Upper lobe of right lung (tissue), 1 donor: Measurements from ENCODE around the gene RNF207. TPM values are rescaled to one million over a fixed set of nuclear protein-coding genes. Genes with fewer than 3 reads are reported as not detected.

ENCODE experiments used
- ATAC-seq: fragments of 200-7000 bp; cut with Tn5 transposase; one replicate; pipeline ENCODE4 v1.9.1; 2020; ENCODE audit warnings: mild to moderate bottlenecking, moderate library complexity
- DNase-seq: peaks from one replicate; pipeline ENCODE4 v3.0.0-alpha.2; 2020
- H3K27ac ChIP-seq: fragments of 200-600 bp; one replicate; pipeline ENCODE4 v1.8.0; 2022
- H3K27me3 ChIP-seq: fragments of 200-600 bp; one replicate; pipeline ENCODE4 v1.8.0; 2022; ENCODE audit warnings: mild to moderate bottlenecking
- H3K36me3 ChIP-seq: fragments of 200-600 bp; one replicate; pipeline ENCODE4 v1.8.0; 2022
- H3K4me1 ChIP-seq: fragments of 200-600 bp; one replicate; pipeline ENCODE4 v1.8.0; 2022
- H3K4me3 ChIP-seq: fragments of 200-600 bp; one replicate; pipeline ENCODE4 v1.8.0; 2022; ENCODE audit warnings: mild to moderate bottlenecking
- H3K9me3 ChIP-seq: fragments of 200-600 bp; one replicate; pipeline ENCODE4 v1.8.0; 2022
- intact Hi-C: fragments of 100-400 bp; cut with DNase I; formaldehyde crosslinking; loops from one replicate; pipeline ENCODE4 v1.11.0; 2022
- total RNA-seq: library from RNA; stranded (reverse); fragmentation: NEBNext Ultra II Directional; extraction: Animal tissue kit (Norgen Biotek cat#: 25700); gene quantifications from one replicate; pipeline ENCODE4 v1.2.1, GENCODE V29; 2021
- TF ChIP-seq, protein P1 (sequence below): fragments of 200-600 bp; IDR thresholded peaks from one replicate; pipeline ENCODE4 v1.8.0; 2022; ENCODE audit warnings: antibody characterized with exemption
- donor health status: DM: no; HTN: yes; CAD: no; lungs with severe emphysema.

Gene RNF207
- total RNA-seq, 1 donor from 2014 or later, result 12.7 TPM

- TF ChIP-seq, protein P1, sequence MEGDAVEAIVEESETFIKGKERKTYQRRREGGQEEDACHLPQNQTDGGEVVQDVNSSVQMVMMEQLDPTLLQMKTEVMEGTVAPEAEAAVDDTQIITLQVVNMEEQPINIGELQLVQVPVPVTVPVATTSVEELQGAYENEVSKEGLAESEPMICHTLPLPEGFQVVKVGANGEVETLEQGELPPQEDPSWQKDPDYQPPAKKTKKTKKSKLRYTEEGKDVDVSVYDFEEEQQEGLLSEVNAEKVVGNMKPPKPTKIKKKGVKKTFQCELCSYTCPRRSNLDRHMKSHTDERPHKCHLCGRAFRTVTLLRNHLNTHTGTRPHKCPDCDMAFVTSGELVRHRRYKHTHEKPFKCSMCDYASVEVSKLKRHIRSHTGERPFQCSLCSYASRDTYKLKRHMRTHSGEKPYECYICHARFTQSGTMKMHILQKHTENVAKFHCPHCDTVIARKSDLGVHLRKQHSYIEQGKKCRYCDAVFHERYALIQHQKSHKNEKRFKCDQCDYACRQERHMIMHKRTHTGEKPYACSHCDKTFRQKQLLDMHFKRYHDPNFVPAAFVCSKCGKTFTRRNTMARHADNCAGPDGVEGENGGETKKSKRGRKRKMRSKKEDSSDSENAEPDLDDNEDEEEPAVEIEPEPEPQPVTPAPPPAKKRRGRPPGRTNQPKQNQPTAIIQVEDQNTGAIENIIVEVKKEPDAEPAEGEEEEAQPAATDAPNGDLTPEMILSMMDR, result no peak
- peaks cover 50% of the 10 kb centered on the region for H3K27me3 ChIP-seq
- no peak overlapping the region for H3K27ac ChIP-seq
- peaks cover 16% of the 10 kb centered on the region for H3K36me3 ChIP-seq
- intact Hi-C loops, result no loop called here
- H3K4me3 ChIP-seq, result no peak overlapping the region
- no peaks in the 10 kb centered on the region for H3K9me3 ChIP-seq
- DNase-seq (no peak), ATAC-seq (no peak)
- H3K4me1 ChIP-seq, result peaks cover 16% of the 10 kb centered on the region
These were observed 25.1 kb upstream of the RNF207 start for GRCh38 chr1:6180707-6181311.

- DNase-seq, result no peak
- Histone ChIP-seq H3K4me3 (no peak overlapping the region), H3K36me3 (peaks cover 19% of the 10 kb centered on the region), H3K27ac (no peak overlapping the region), H3K4me1 (peaks cover 16% of the 10 kb centered on the region), H3K27me3 (peaks cover 46% of the 10 kb centered on the region), H3K9me3 (no peaks in the 10 kb centered on the region)
- intact Hi-C loops, result no loop called here
- TF ChIP-seq, protein P1, result no peak
- no peak for ATAC-seq
These were observed 24.6 kb upstream of the RNF207 start for GRCh38 chr1:6181347-6181770.

- Histone ChIP-seq H3K9me3 (no peaks in the 10 kb centered on the region), H3K4me3 (no peak overlapping the region), H3K4me1 (peaks cover 16% of the 10 kb centered on the region), H3K27ac (no peak overlapping the region), H3K36me3 (peaks cover 39% of the 10 kb centered on the region), H3K27me3 (peaks cover 25% of the 10 kb centered on the region)
- intact Hi-C loops, result no loop called here
- TF ChIP-seq, protein P1, result no peak
- ATAC-seq, result no peak
- no peak for DNase-seq
These were observed 22.4 kb upstream of the RNF207 start for GRCh38 chr1:6183520-6183989.

GRCh38 chr1:6184083-6184783 is 21.7 kb upstream of the RNF207 start:
- intact Hi-C loops, result no loop called here
- Histone ChIP-seq H3K36me3 (peaks cover 46% of the 10 kb centered on the region), H3K4me3 (no peak overlapping the region), H3K27ac (no peak overlapping the region), H3K27me3 (peaks cover 18% of the 10 kb centered on the region), H3K4me1 (peaks cover 9% of the 10 kb centered on the region), H3K9me3 (no peaks in the 10 kb centered on the region)
- ATAC-seq, result no peak
- TF ChIP-seq, protein P1, result no peak
- no peak for DNase-seq

- TF ChIP-seq, protein P1, result no peak
- H3K36me3 ChIP-seq, result peaks cover 55% of the 10 kb centered on the region
- intact Hi-C loops, result no loop called here
- no peak overlapping the region for H3K27ac ChIP-seq
- DNase-seq (no peak), ATAC-seq (no peak)
- H3K9me3 ChIP-seq, result no peaks in the 10 kb centered on the region
- H3K4me1 ChIP-seq, result peaks cover 8% of the 10 kb centered on the region
- H3K4me3 ChIP-seq, result no peak overlapping the region
- H3K27me3 ChIP-seq, result peaks cover 13% of the 10 kb centered on the region
These were observed 20.8 kb upstream of the RNF207 start for GRCh38 chr1:6185151-6185550.
